ENCODE data around the gene TAF8. TPM values are rescaled to one million over a fixed set of nuclear protein-coding genes. Genes with fewer than 3 reads are reported as not detected.

The TAF8 gene
- polyA plus RNA-seq, 1 of the 3 experiments (the other 2 are of a cell fraction), result 27.8 TPM

GRCh38 chr6:42106112-42107023 is 56.0 kb downstream of the TAF8 start:
- Histone ChIP-seq H3K9me2 (no peaks in the 10 kb centered on the region), H3K27me3 (ENCODE audit: insufficient read depth) (no peaks in the 10 kb centered on the region), H4K20me1 (ENCODE audit: insufficient read depth) (no peaks in the 10 kb centered on the region), H3K4me1 (ENCODE audit: control insufficient read depth in 1 of 2, insufficient read depth in 2 of 2, low read depth in 1 of 2, low read length in 1 of 2) (no peaks in the 10 kb centered on the region), H3K9me3 (no peaks in the 10 kb centered on the region), H3K79me2 (ENCODE audit: insufficient read depth) (no peaks in the 10 kb centered on the region), H3K4me3 (ENCODE audit: low read depth in 2 of 2, low read length in 1 of 2) (no peak overlapping the region), H3K36me3 (replicated peaks in 1 of 2; ENCODE audit: control insufficient read depth in 1 of 2, insufficient read depth in 2 of 2, low read length in 1 of 2) (no peaks in the 10 kb centered on the region), H3K4me2 (no peak overlapping the region), H3F3A (replicated peaks; ENCODE audit: insufficient read depth) (no peaks in the 10 kb centered on the region), H2AFZ (ENCODE audit: low read depth) (no peak overlapping the region), H3K27ac (ENCODE audit: low read depth in 2 of 2, low read length in 1 of 2) (no peak overlapping the region), H3K9ac (no peak overlapping the region)
- ChIA-PET CTCF (interaction anchor here (1.6 to 2.5 kb wide), 2 partner anchors 14 to 59 kb away, joined by 5 to 6 read pairs; no protein-coding TSS in a partner anchor), POLR2A (no interaction called here)
- TF ChIP-seq FOXJ3 (CRISPR knock-in tag; IDR thresholded peaks at IDR 0.05), result no peak
- no peak for TF ChIP-seq YY1 (IDR thresholded peaks at IDR 0.05; ENCODE audit: low read depth)
- TF ChIP-seq RCOR1 (IDR thresholded peaks at IDR 0.05; ENCODE audit: low read length), result no peak
- no peak for TF ChIP-seq GATA2 (CRISPR knock-in tag; IDR thresholded peaks at IDR 0.05)
- no peak for TF ChIP-seq CHD2 (IDR thresholded peaks at IDR 0.05; ENCODE audit: low read length, partially characterized antibody)
- no peak for TF ChIP-seq RAD21 (IDR thresholded peaks at IDR 0.05; ENCODE audit: low read length)
- TF ChIP-seq MEF2A (IDR thresholded peaks at IDR 0.05; ENCODE audit: borderline replicate concordance, low read depth), result no peak
- no peak for TF ChIP-seq SMC3 (IDR thresholded peaks at IDR 0.05; ENCODE audit: low read depth, low read length)
- no peak for TF ChIP-seq ELF1 (IDR thresholded peaks at IDR 0.05)
- no peak for DNase-seq
- 86% methylated on average over 9 of the region's 19 CpGs for WGBS (ENCODE audit: low lambda C conversion rate)

GRCh38 chr6:42108071-42108470 is 57.7 kb downstream of the TAF8 start:
- no peaks in the 10 kb centered on the region for H3K9me3 ChIP-seq
- no peak overlapping the region for H3K4me2 ChIP-seq
- ChIA-PET CTCF (no interaction called here), POLR2A (no interaction called here)
- H3K4me1 ChIP-seq (ENCODE audit: control insufficient read depth in 1 of 2, insufficient read depth in 2 of 2, low read depth in 1 of 2, low read length in 1 of 2), result no peaks in the 10 kb centered on the region
- no peaks in the 10 kb centered on the region for H3K9me2 ChIP-seq
- H4K20me1 ChIP-seq (ENCODE audit: insufficient read depth), result no peaks in the 10 kb centered on the region
- no peak for TF ChIP-seq RFX5 (IDR thresholded peaks at IDR 0.05; ENCODE audit: low read length)
- TF ChIP-seq REST (IDR thresholded peaks at IDR 0.05; ENCODE audit: low read depth, low read length), result no peak
- TF ChIP-seq NFIC (IDR thresholded peaks at IDR 0.05; ENCODE audit: borderline replicate concordance), result no peak
- TF ChIP-seq TEAD4 (IDR thresholded peaks at IDR 0.05; ENCODE audit: borderline replicate concordance, insufficient read depth), result no peak
- TF ChIP-seq RCOR1 (IDR thresholded peaks at IDR 0.05; ENCODE audit: low read length), result no peak
- H3K4me3 ChIP-seq (ENCODE audit: low read depth in 2 of 2, low read length in 1 of 2), result no peak overlapping the region
- no peaks in the 10 kb centered on the region for H3K79me2 ChIP-seq (ENCODE audit: insufficient read depth)
- H3K36me3 ChIP-seq (replicated peaks in 1 of 2; ENCODE audit: control insufficient read depth in 1 of 2, insufficient read depth in 2 of 2, low read length in 1 of 2), result no peaks in the 10 kb centered on the region
- no peaks in the 10 kb centered on the region for H3K27me3 ChIP-seq (ENCODE audit: insufficient read depth)
- 76% methylated on average over 2 of the region's 2 CpGs for WGBS (ENCODE audit: low lambda C conversion rate)
- H3F3A ChIP-seq (replicated peaks; ENCODE audit: insufficient read depth), result no peaks in the 10 kb centered on the region
- no peak overlapping the region for H3K27ac ChIP-seq (ENCODE audit: low read depth in 2 of 2, low read length in 1 of 2)
- no peak for DNase-seq
- H3K9ac ChIP-seq, result no peak overlapping the region
- H2AFZ ChIP-seq (ENCODE audit: low read depth), result no peak overlapping the region

Data from SK-N-SH (cell line).